IMR-90 (cell line): ENCODE results near the gene HMGCLL1. TPM values are rescaled to one million over a fixed set of nuclear protein-coding genes. Genes with fewer than 3 reads are reported as not detected.

Experiments
- ATAC-seq: fragments of 200-7000 bp; cut with Tn5 transposase; 2 replicates; pipeline ENCODE4 v1.9.1; 2020; ENCODE audit warnings: low read depth, mild to moderate bottlenecking, moderate library complexity
- BruUV-seq: library from RNA; stranded (reverse); fragments of 400-500 nt; replicated peaks from 2 replicates; lab custom pipeline; 2021; lab: Mats Ljungman, UMichigan
- CTCF ChIA-PET: fragments of 300-600 bp; formaldehyde crosslinking; extraction: SDS; loops from one replicate; lab custom pipeline; 2021; ENCODE audit warnings: antibody characterized with exemption; lab: Yijun Ruan, JAX
- POLR2A ChIA-PET: fragments of 300-600 bp; sonication (Branson Sonifier 250); formaldehyde crosslinking; loops from one replicate; lab custom pipeline; 2022; ENCODE audit warnings: antibody characterized with exemption; ENCODE audit not compliant: unreplicated experiment; lab: Charles Lee
- DNase-seq: peaks from one replicate; pipeline ENCODE4 v3.0.0; 2013
- H2AFZ ChIP-seq: replicated peaks from 2 replicates; pipeline ENCODE3; 2013; ENCODE audit warnings: low read length, mild to moderate bottlenecking; ENCODE audit not compliant: poor library complexity
- H2AK5ac ChIP-seq: 2 replicates; pipeline ENCODE4 v1.6.1; 2013; ENCODE audit warnings: low read depth, low read length, inconsistent platforms
- H2AK9ac ChIP-seq: replicated peaks from 2 replicates; pipeline ENCODE3; 2013; ENCODE audit warnings: mild to moderate bottlenecking, low read depth, low read length, moderate library complexity; ENCODE audit not compliant: poor library complexity
- H2BK120ac ChIP-seq: 2 replicates; pipeline ENCODE4 v1.6.1; 2013; ENCODE audit warnings: low read depth, low read length, inconsistent platforms
- H2BK15ac ChIP-seq: 3 replicates; pipeline ENCODE4 v1.6.1; 2013; ENCODE audit warnings: low read depth, low read length, inconsistent platforms
- H2BK20ac ChIP-seq: 2 replicates; pipeline ENCODE4 v1.6.1; 2013; ENCODE audit warnings: low read depth, mild to moderate bottlenecking, inconsistent platforms, low read length, moderate library complexity
- H2BK5ac ChIP-seq: 2 replicates; pipeline ENCODE4 v1.6.1; 2013; ENCODE audit warnings: mild to moderate bottlenecking, low read depth, low read length, inconsistent platforms; ENCODE audit not compliant: poor library complexity, severe bottlenecking
- H3K14ac ChIP-seq: replicated peaks from 2 replicates; pipeline ENCODE4 v1.6.1; 2013; ENCODE audit warnings: low read depth, low read length, inconsistent platforms
- H3K18ac ChIP-seq: 2 replicates; pipeline ENCODE4 v1.6.1; 2013; ENCODE audit warnings: low read depth, low read length, control low read depth
- H3K23ac ChIP-seq: 2 replicates; pipeline ENCODE4 v1.6.1; 2013; ENCODE audit warnings: low read depth, low read length, inconsistent platforms
- H3K27ac ChIP-seq: 2 replicates; pipeline ENCODE4 v1.5.1; 2013; ENCODE audit warnings: mild to moderate bottlenecking, control low read depth, low read length; ENCODE audit not compliant: insufficient read depth
- H3K27me3 ChIP-seq: 2 replicates; pipeline ENCODE4 v1.6.1; 2013; ENCODE audit warnings: low read length; ENCODE audit not compliant: control insufficient read depth, insufficient read depth
- H3K36me3 ChIP-seq: 2 replicates; pipeline ENCODE4 v1.6.1; 2013; ENCODE audit warnings: low read length, mixed read lengths; ENCODE audit not compliant: control insufficient read depth, insufficient read depth
- H3K4ac ChIP-seq: 2 replicates; pipeline ENCODE4 v1.6.1; 2013; ENCODE audit warnings: low read depth, low read length, inconsistent platforms
- H3K4me1 ChIP-seq: 2 replicates; pipeline ENCODE4 v1.6.1; 2013; ENCODE audit warnings: low read length, mixed read lengths; ENCODE audit not compliant: control insufficient read depth, insufficient read depth
- H3K4me2 ChIP-seq: 2 replicates; pipeline ENCODE4 v1.6.1; 2013; ENCODE audit warnings: low read depth, mild to moderate bottlenecking, control low read depth, low read length, moderate library complexity
- H3K4me3 ChIP-seq: 2 replicates; pipeline ENCODE4 v1.5.1; 2013; ENCODE audit warnings: low read depth, mild to moderate bottlenecking, control low read depth, low read length, moderate library complexity; ENCODE audit not compliant: insufficient read depth
- H3K56ac ChIP-seq: 2 replicates; pipeline ENCODE4 v1.6.1; 2013; ENCODE audit warnings: low read length, inconsistent platforms; ENCODE audit not compliant: insufficient read depth; ENCODE audit errors: extremely low read depth
- H3K79me1 ChIP-seq, 2 experiments: 2 replicates each; pipeline ENCODE4 v1.6.1; 2013; ENCODE audit warnings: low read length in 2 of 2, inconsistent platforms in 1 of 2, low read depth in 1 of 2
- H3K9ac ChIP-seq: 2 replicates; pipeline ENCODE4 v1.6.1; 2013; ENCODE audit warnings: low read depth, low read length, control low read depth
- H3K9me1 ChIP-seq: 2 replicates; pipeline ENCODE4 v1.6.1; 2013; ENCODE audit warnings: low read length, inconsistent platforms; ENCODE audit not compliant: insufficient read depth
- H3K9me3 ChIP-seq: 2 replicates; pipeline ENCODE4 v1.6.1; 2013; ENCODE audit warnings: low read length; ENCODE audit not compliant: control insufficient read depth, insufficient read depth
- H4K20me1 ChIP-seq: 2 replicates; pipeline ENCODE4 v1.6.1; 2013; ENCODE audit warnings: low read length, inconsistent platforms; ENCODE audit not compliant: insufficient read depth
- H4K5ac ChIP-seq: 2 replicates; pipeline ENCODE4 v1.6.1; 2013; ENCODE audit warnings: mild to moderate bottlenecking, low read depth, low read length, control low read depth
- H4K8ac ChIP-seq, 2 experiments: 2 replicates each; pipeline ENCODE4 v1.6.1; 2013; ENCODE audit warnings: low read depth in 2 of 2, low read length in 2 of 2, control low read depth in 1 of 2, inconsistent platforms in 1 of 2
- H4K91ac ChIP-seq: 2 replicates; pipeline ENCODE4 v1.6.1; 2013; ENCODE audit warnings: low read depth, low read length, inconsistent platforms; ENCODE audit not compliant: insufficient read depth
- FOS ChIP-seq: fragments of 150-350 bp; IDR thresholded peaks from 2 replicates; pipeline ENCODE4 v1.6.1; 2016; ENCODE audit warnings: low read depth, low read length
- MXI1 ChIP-seq: IDR thresholded peaks from 2 replicates; pipeline ENCODE4 v1.6.1; 2012; ENCODE audit warnings: low read depth, mild to moderate bottlenecking, low read length, moderate library complexity, borderline replicate concordance
- NFE2L2 ChIP-seq: fragments of 150-350 bp; IDR thresholded peaks from 2 replicates; pipeline ENCODE4 v1.6.1; 2016; ENCODE audit warnings: low read depth, mild to moderate bottlenecking, low read length
- WGBS, 2 experiments: methylation state at CpG; one replicate each; pipeline versions ENCODE4 v1.1.5 to v1.1.7; 2013; ENCODE audit warnings: missing lambda C conversion rate in 2 of 2; ENCODE audit not compliant: insufficient read length in 1 of 2; ENCODE audit errors: extremely low coverage in 2 of 2; 5-methylcytosine and 5-hydroxymethylcytosine counted together
- dilution Hi-C: fragments of 300-500 bp; cut with HindIII; formaldehyde crosslinking; loops from one replicate; pipeline ENCODE4 v1.14.3; 2018; ENCODE audit warnings: low sequenced_read_pairs; ENCODE audit not compliant: unreplicated experiment
- in situ Hi-C: fragments of 300-500 bp; cut with MboI; formaldehyde crosslinking; loops from 3 replicates; pipeline ENCODE4 v1.14.3; 2019; ENCODE audit warnings: low sequenced_read_pairs, inconsistent platforms, mixed read lengths
- intact Hi-C: fragments of 100-400 bp; cut with micrococcal nuclease; formaldehyde crosslinking; loops from 2 replicates; pipeline ENCODE4 v1.10.0; 2022
- polyA plus RNA-seq, 3 experiments: library from polyadenylated mRNA; depleted of rRNA; stranded (reverse); fragments of >200 nt; gene quantifications; 2 replicates each; pipeline ENCODE4 v1.2.3, GENCODE V29; 2012; ENCODE audit warnings: low replicate concordance in 1 of 3
- total RNA-seq: library from RNA; depleted of rRNA; stranded (reverse); fragments of >200 nt; gene quantifications from 2 replicates; pipeline ENCODE4 v1.2.3, GENCODE V29; 2012

HMGCLL1 gene
- total and polyA plus RNA-seq, 2 of the 4 experiments (the other 2 are of a cell fraction): 0.03 TPM; not detected in 1

- Histone ChIP-seq H3K9ac (no peak overlapping the region), H3K79me1 (no peaks in the 10 kb centered on the region), H3K27me3 (no peaks in the 10 kb centered on the region), H4K20me1 (no peaks in the 10 kb centered on the region), H2BK120ac (no peak overlapping the region), H3K18ac (no peak overlapping the region), H4K91ac (no peak overlapping the region), H2AK5ac (no peak overlapping the region), H3K14ac (no peak overlapping the region), H4K5ac (no peak overlapping the region), H3K9me1 (no peaks in the 10 kb centered on the region), H2BK20ac (no peak overlapping the region), H2AK9ac (no peak overlapping the region), H3K4ac (no peak overlapping the region), H3K36me3 (no peaks in the 10 kb centered on the region), H3K27ac (no peak overlapping the region), H3K4me3 (no peak overlapping the region), H3K23ac (no peak overlapping the region), H4K8ac (no peak overlapping the region), H3K56ac (no peak overlapping the region), H3K4me1 (no peaks in the 10 kb centered on the region; the same call in 1 of the 2 replicates), H2AFZ (no peak overlapping the region), H3K9me3 (no peaks in the 10 kb centered on the region), H2BK5ac (no peak overlapping the region), H3K4me2 (no peak overlapping the region), H2BK15ac (no peak overlapping the region)
- DNase-seq (peak; percentile 4), ATAC-seq (no peak)
- WGBS, 2 experiments: no CpG with 5 or more reads among the region's 3 CpGs
- in situ Hi-C loops (no loop called here), intact Hi-C loops (no loop called here), dilution Hi-C loops (no loop called here)
- no peak for TF ChIP-seq MXI1
- no peak for TF ChIP-seq FOS
- TF ChIP-seq NFE2L2: no peak
- BruUV-seq: no TSS peak
- ChIA-PET POLR2A (no interaction called here), CTCF (no interaction called here)
Observed at GRCh38 chr6:55456016-55456415, 123.0 kb downstream of the HMGCLL1 start.
